Measurements from ENCODE around the gene PMFBP1.

The PMFBP1 gene

GRCh38 chr16:72172105-72173034, at the start of gene PMFBP1:
TSS of gene PMFBP1 (minus strand) at chr16:72172155. CDS start at chr16:72171208, 947 bp downstream.
- peak; percentile 87 for DNase-seq (ENCODE audit: low read depth)

GRCh38 chr16:72221630-72222024, 49.7 kb upstream of the PMFBP1 start:
- peak; percentile 21 for DNase-seq (ENCODE audit: low read depth)

GRCh38 chr16:72220875-72221629, 49.1 kb upstream of the PMFBP1 start:
- no peak for DNase-seq (ENCODE audit: low read depth)

GRCh38 chr16:72219282-72219681, 47.3 kb upstream of the PMFBP1 start:
- DNase-seq (ENCODE audit: low read depth): no peak

- DNase-seq (ENCODE audit: low read depth): no peak
These were observed 44.8 kb upstream of the PMFBP1 start for GRCh38 chr16:72216767-72217166.

- DNase-seq (ENCODE audit: low read depth): no peak
These were observed 42.9 kb upstream of the PMFBP1 start for GRCh38 chr16:72214821-72215220.

- DNase-seq (ENCODE audit: low read depth): no peak
These were observed 39.2 kb upstream of the PMFBP1 start for GRCh38 chr16:72211110-72211509.

GRCh38 chr16:72210555-72210954, 38.6 kb upstream of the PMFBP1 start:
- DNase-seq (ENCODE audit: low read depth): no peak

- DNase-seq (ENCODE audit: low read depth): no peak
These were observed 38.1 kb upstream of the PMFBP1 start for GRCh38 chr16:72210072-72210471.

GRCh38 chr16:72206299-72206698, 34.3 kb upstream of the PMFBP1 start:
- DNase-seq (ENCODE audit: low read depth): no peak

- DNase-seq (ENCODE audit: low read depth): peak; percentile 46
These were observed 31.4 kb upstream of the PMFBP1 start for GRCh38 chr16:72203401-72203800.

- no peak for DNase-seq (ENCODE audit: low read depth)
These were observed 30.1 kb upstream of the PMFBP1 start for GRCh38 chr16:72202014-72202413.

GRCh38 chr16:72201387-72201786, 29.4 kb upstream of the PMFBP1 start:
- DNase-seq (ENCODE audit: low read depth): no peak

- DNase-seq (ENCODE audit: low read depth): no peak
These were observed 27.9 kb upstream of the PMFBP1 start for GRCh38 chr16:72199761-72200337.

GRCh38 chr16:72198771-72199201, 26.8 kb upstream of the PMFBP1 start:
- no peak for DNase-seq (ENCODE audit: low read depth)

- DNase-seq (ENCODE audit: low read depth): peak; percentile 93
These were observed 26.2 kb upstream of the PMFBP1 start for GRCh38 chr16:72198021-72198711.

- DNase-seq (ENCODE audit: low read depth): no peak
These were observed 25.6 kb upstream of the PMFBP1 start for GRCh38 chr16:72197545-72197944.

- no peak for DNase-seq (ENCODE audit: low read depth)
These were observed 23.7 kb upstream of the PMFBP1 start for GRCh38 chr16:72195609-72196008.

GRCh38 chr16:72191551-72191950, 19.6 kb upstream of the PMFBP1 start:
- DNase-seq (ENCODE audit: low read depth): no peak

- DNase-seq (ENCODE audit: low read depth): peak; percentile 81
These were observed 18.0 kb upstream of the PMFBP1 start for GRCh38 chr16:72189865-72190371.

- DNase-seq (ENCODE audit: low read depth): no peak
These were observed 16.6 kb upstream of the PMFBP1 start for GRCh38 chr16:72188541-72188940.

- no peak for DNase-seq (ENCODE audit: low read depth)
These were observed 15.6 kb upstream of the PMFBP1 start for GRCh38 chr16:72187551-72187950.

Measured in amniotic epithelial cell (primary cell).